ENCODE data around the gene ZCCHC7.
"Not testable (repeated sequence)": the region's sequence is repeated elsewhere in the genome, so short reads cannot be mapped to it uniquely, and the experiment has no call there.

Gene ZCCHC7

DNA sequence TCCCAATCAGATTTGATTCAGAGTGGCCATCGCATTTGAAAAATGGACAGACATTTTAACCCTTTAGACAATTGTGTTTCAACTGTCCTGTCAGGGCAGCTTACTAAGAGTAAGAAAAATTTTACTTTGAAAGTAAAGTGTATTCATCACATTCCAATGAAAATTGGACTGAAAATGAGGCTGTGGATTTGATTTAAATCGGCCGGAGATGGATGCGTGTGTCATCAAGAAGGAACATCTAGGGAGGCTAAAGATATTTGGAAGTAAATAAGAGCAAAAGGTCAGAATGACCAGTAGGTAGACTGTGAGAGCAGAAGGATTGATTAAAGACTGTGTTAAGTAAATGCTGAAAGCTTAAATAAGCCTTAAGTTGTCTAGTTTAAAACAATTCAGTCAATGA is 1.5 kb downstream of the ZCCHC7 start:
- DNase-seq = no peak

GRCh38 chr9:37126214-37126788 is 5.9 kb downstream of the ZCCHC7 start:
- DNase-seq = no peak

- DNase-seq = no peak
Observed at GRCh38 chr9:37127018-37127417, 6.6 kb downstream of the ZCCHC7 start.

DNA sequence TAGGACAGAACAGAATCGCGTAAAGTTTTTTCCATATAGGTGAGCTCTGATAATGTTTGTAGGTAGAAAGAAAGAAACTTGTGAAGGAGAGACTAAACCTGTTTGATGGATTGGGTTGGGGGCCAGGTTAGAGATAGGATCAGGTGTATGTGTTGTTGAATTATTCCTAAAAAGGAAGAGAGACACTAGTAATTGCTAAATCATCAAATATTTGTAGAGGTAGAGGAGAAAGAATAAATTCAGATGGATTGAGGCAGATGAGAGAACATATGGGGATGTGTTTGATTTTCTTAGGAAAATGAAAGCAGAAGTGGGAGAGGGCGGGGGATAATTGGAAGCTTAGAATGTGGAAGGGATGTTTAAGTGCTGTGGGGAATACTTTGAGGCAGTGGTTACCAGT is 7.7 kb downstream of the ZCCHC7 start:
- DNase-seq = no peak

GRCh38 chr9:37134166-37134565 is 13.8 kb downstream of the ZCCHC7 start:
- DNase-seq = no peak

DNA sequence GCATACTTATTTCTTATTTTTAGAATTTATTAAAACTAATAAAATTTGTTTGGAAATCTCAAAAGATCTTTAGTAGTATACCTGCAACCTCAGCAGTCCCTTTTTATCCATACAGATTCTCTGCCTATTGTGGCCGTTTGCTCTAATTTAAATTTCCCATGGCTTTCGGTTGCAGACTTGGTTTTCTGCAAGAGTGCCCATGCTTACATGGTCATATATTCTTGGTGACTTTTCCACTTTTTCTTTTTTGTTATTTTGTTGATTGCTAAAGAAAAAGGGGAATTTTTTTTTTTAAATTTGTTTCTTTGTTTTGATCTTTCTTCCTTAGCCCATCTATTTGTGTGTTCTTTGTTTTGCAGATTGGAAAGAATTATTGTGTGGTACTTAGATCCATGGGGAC is 20.6 kb downstream of the ZCCHC7 start:
- no peak for DNase-seq

GRCh38 chr9:37144762-37145161 is 24.4 kb downstream of the ZCCHC7 start:
- no peak for DNase-seq

DNA sequence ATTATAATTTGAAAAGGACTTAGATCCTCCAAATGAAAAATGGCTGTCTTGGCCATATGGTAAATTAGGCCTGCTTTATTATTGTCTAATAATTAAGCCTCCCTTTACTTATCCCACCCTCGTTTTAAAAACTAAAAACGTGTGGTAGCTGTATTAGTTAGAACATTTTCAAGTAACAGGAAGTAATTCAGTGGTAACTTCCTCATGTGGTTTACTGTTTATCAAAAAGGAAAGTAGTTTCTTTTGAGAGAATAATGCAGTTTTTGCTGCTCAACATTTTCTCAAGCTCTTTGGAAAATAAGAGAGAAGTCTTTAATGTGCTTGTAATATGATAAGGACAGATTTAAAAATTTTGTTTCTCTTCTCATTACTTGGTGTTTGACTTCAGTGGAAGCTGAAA is 26.0 kb downstream of the ZCCHC7 start:
- no peak for DNase-seq

DNA sequence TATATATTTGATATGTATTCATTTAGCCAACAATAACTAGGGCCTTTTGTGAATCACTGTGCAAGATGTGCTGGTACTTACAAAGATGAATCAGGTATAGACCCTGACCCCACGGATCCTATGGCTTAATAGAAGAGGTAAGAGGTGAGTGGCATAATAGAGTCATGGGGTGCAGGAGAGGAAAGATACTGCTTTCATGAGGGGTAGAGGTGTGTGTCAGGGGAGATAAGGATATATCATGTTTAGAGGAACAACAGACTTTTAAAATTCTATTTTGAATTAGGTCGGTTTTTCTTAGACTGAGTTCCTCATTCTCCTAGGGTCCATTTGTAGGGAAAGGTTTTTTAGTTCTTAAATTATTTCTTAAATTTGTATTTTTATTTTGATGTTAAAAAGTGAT is 27.8 kb downstream of the ZCCHC7 start:
- no peak for DNase-seq

GRCh38 chr9:37149666-37150308 is 29.4 kb downstream of the ZCCHC7 start:
- no peak for DNase-seq

DNA sequence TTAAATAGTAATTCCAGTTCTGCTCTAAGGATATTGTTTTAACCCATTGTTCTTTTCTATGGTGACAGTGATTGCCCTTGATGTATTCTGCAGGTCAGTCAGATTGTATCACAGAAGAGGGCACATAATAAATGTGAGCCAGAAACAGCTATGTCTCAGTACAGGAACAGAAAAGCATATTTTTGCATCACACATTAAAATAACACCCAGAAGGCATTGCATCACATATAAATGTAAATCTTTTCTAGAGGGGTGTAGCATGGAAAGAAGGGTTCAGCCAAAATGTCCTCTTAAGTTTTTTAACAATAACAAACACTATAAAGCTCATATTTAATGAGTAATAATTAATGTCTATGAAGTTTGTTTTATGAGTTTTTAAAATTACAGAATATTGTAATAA is 30.0 kb downstream of the ZCCHC7 start:
- no peak for DNase-seq

DNA sequence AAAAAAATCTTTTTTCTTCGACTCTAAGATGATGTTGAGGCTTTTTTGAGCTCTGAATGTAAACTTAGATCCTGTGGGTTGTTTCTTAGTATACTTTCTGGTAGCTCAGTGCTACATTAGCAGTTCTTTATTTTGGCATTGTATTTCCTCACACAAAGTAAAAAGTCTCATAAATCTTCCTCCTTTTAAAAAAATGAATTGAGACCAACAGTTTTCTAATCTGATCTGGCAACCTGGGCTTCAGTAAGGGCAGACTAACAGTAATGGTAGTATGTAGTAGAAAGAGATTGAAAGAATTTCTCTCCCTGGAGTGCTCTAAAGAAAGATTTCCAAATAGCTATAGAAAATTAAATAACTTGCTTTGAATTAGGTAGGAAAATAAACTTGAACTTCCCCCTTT is 31.4 kb downstream of the ZCCHC7 start:
- no peak for DNase-seq

GRCh38 chr9:37152365-37152764 is 32.0 kb downstream of the ZCCHC7 start:
- DNase-seq = no peak

DNA sequence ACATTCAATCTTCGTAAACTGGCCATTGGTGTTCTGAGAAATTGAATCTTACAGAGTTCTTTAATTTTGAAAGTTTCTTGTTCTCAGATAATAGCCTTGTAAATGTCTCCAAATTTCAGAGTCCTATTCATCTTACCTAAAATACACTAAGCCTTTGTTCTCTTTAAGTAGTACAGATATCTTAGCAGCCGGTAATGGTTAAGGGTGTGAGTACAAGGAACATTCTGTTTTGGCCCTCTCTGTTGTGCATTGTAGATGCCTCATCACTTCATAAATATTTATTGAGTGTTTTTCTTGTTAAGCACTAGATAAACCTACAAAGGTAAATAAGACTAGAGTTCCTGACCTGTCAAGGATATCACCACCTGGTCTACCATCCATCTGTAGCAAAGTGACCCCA is 35.2 kb downstream of the ZCCHC7 start:
- no peak for DNase-seq

GRCh38 chr9:37156205-37156604 is 35.8 kb downstream of the ZCCHC7 start:
- DNase-seq = no peak

- DNase-seq = no peak
Observed at GRCh38 chr9:37156781-37157356, 36.5 kb downstream of the ZCCHC7 start.

DNA sequence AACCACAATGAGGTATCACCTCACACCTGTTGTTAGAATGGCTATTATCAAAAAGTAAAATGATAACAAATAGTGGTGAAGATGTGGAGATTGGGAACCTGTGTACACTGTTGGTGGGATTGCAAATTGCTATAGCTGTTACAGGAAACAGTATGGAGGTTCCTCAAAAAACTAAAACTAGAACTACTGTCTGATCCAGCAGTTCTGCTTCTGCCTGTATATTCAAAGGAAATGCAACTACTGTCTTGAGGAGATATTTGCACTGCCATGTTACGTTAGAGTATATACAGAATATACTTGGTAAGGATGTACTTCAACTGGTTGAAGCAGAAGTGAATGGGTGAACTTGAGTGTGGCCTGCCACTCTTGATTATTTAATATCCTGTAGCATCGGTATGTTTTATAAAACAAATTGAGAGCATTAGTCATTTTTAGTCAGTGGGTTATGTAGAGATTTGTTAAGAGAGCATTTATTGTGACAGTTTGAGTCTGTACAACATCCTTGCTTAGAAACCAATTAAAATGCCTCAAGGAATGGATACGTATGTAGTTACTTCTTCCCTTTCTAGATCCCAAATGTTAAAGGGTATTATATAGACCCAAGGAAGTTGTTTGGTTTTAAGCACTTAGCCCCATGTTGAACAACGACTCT is 37.5 kb downstream of the ZCCHC7 start:
- no peak for DNase-seq

- DNase-seq = no peak
Observed at GRCh38 chr9:37163299-37163698, 42.9 kb downstream of the ZCCHC7 start.

- not testable (repeated sequence) for DNase-seq
Observed at GRCh38 chr9:37164335-37164734, 44.0 kb downstream of the ZCCHC7 start.

- no peak for DNase-seq
Observed at GRCh38 chr9:37165644-37166043, 45.3 kb downstream of the ZCCHC7 start.

DNA sequence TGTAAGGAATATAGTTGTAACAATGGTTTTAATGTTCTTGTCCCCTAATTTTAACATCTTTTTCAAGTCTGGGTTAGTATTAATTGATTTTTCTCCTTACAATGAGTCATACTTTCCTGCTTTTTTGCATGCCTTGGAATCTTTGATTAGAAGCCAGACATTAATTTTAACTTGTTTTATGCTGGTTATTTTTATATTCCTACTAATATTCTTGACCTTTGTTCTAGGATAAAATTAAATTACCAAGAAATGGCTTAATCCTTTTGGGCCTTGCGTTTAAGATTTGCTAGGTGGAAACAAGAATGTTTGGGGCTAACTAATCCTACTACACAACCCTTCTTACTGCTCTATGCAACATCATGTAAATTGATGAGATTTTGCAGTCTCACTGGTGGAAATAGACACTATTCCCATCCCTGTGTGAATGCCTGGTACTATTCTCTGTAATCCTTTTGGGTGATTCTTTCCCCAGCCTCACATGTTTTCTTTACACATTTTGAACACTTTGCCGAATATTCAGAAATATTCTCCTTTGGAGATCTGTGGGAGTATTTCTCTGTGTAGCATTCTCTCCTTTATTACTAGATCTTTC is 47.2 kb downstream of the ZCCHC7 start:
- no peak for DNase-seq

GRCh38 chr9:37172557-37172956 is 52.2 kb downstream of the ZCCHC7 start:
- no peak for DNase-seq

GRCh38 chr9:37174247-37174646 is 53.9 kb downstream of the ZCCHC7 start:
- DNase-seq = no peak

GRCh38 chr9:37178742-37179141 is 58.4 kb downstream of the ZCCHC7 start:
- DNase-seq = no peak
